HepG2 (cell line): ENCODE data around the gene RHOD. TPM values are rescaled to one million over a fixed set of nuclear protein-coding genes. Genes with fewer than 3 reads are reported as not detected.

ENCODE experiments used
- BHLHE40 ChIP-seq: IDR thresholded peaks from 2 replicates; pipeline ENCODE4 v1.6.1; 2011; ENCODE audit warnings: low read length, improper control_type of control experiment
- HDAC1 ChIP-seq: sonication (generic); formaldehyde crosslinking; IDR thresholded peaks from 2 replicates; pipeline ENCODE4 v1.5.1; 2020; ENCODE audit warnings: mild to moderate bottlenecking, missing genetic modification reagents
- HDAC2 ChIP-seq: sonication (generic); formaldehyde crosslinking; IDR thresholded peaks from 2 replicates; pipeline ENCODE4 v1.4.0; 2020; ENCODE audit warnings: missing genetic modification reagents
- HHEX ChIP-seq: IDR thresholded peaks from 2 replicates; pipeline ENCODE4 v1.6.1; 2016; ENCODE audit warnings: control low read depth
- HMG20B ChIP-seq: conservative IDR thresholded peaks from 2 replicates; pipeline ENCODE4 v1.6.1; 2016; ENCODE audit warnings: missing genetic modification reagents, missing compliant biosample characterization
- HOXA3 ChIP-seq: sonication (generic); formaldehyde crosslinking; IDR thresholded peaks from 2 replicates; pipeline ENCODE4 v1.5.0; 2020; ENCODE audit warnings: missing genetic modification reagents
- HOXA7 ChIP-seq: sonication (generic); formaldehyde crosslinking; IDR thresholded peaks from 2 replicates; pipeline ENCODE4 v1.8.1; 2022; ENCODE audit warnings: mild to moderate bottlenecking, missing genetic modification reagents, moderate library complexity
- HOXD1 ChIP-seq: sonication (generic); formaldehyde crosslinking; IDR thresholded peaks from 2 replicates; pipeline ENCODE4 v1.5.0; 2020; ENCODE audit warnings: missing genetic modification reagents
- MED1 ChIP-seq: sonication (generic); formaldehyde crosslinking; IDR thresholded peaks from 2 replicates; pipeline ENCODE4 v1.4.0; 2020; ENCODE audit warnings: missing genetic modification reagents
- RNF2 ChIP-seq: fragments of 450-650 bp; conservative IDR thresholded peaks from 2 replicates; pipeline ENCODE4 v1.6.1; 2016; ENCODE audit warnings: low read depth
- SMAD1 ChIP-seq: sonication (generic); formaldehyde crosslinking; IDR thresholded peaks from 2 replicates; pipeline ENCODE4 v1.4.0; 2020; ENCODE audit warnings: missing genetic modification reagents, low read depth, mild to moderate bottlenecking, borderline replicate concordance
- SSRP1 ChIP-seq: IDR thresholded peaks from 2 replicates; pipeline ENCODE4 v1.6.1; 2016; ENCODE audit warnings: control low read depth
- ZNF235 ChIP-seq: sonication (generic); formaldehyde crosslinking; IDR thresholded peaks from 2 replicates; pipeline ENCODE4 v1.8.1; 2023; ENCODE audit warnings: mild to moderate bottlenecking, missing genetic modification reagents, borderline replicate concordance
- ZNF263 ChIP-seq: sonication (generic); formaldehyde crosslinking; IDR thresholded peaks from 2 replicates; pipeline ENCODE4 v1.4.0; 2020; ENCODE audit warnings: missing genetic modification reagents
- ZNF317 ChIP-seq: sonication (generic); formaldehyde crosslinking; IDR thresholded peaks from 2 replicates; pipeline ENCODE4 v1.5.0; 2020; ENCODE audit warnings: mild to moderate bottlenecking, missing genetic modification reagents
- ZNF383 ChIP-seq: sonication (generic); formaldehyde crosslinking; IDR thresholded peaks from 2 replicates; pipeline ENCODE4 v1.4.0; 2020; ENCODE audit warnings: missing genetic modification reagents, mild to moderate bottlenecking, borderline replicate concordance
- ZNF432 ChIP-seq: sonication (generic); formaldehyde crosslinking; IDR thresholded peaks from 2 replicates; pipeline ENCODE4 v1.5.0; 2020; ENCODE audit warnings: missing genetic modification reagents, mild to moderate bottlenecking, borderline replicate concordance
- ZNF501 ChIP-seq: sonication (generic); formaldehyde crosslinking; IDR thresholded peaks from 2 replicates; pipeline ENCODE4 v1.5.1; 2020; ENCODE audit warnings: mild to moderate bottlenecking, moderate library complexity, missing genetic modification reagents
- ZNF510 ChIP-seq: sonication (generic); formaldehyde crosslinking; IDR thresholded peaks from 2 replicates; pipeline ENCODE4 v1.4.0; 2020; ENCODE audit warnings: low read depth, mild to moderate bottlenecking, missing genetic modification reagents
- ZNF530 ChIP-seq: sonication (generic); formaldehyde crosslinking; IDR thresholded peaks from 2 replicates; pipeline ENCODE4 v1.5.0; 2020; ENCODE audit warnings: low read depth, mild to moderate bottlenecking, missing genetic modification reagents
- ZNF776 ChIP-seq: sonication (generic); formaldehyde crosslinking; IDR thresholded peaks from 2 replicates; pipeline ENCODE4 v1.4.0; 2020; ENCODE audit warnings: mild to moderate bottlenecking, missing genetic modification reagents
- ZNF780A ChIP-seq: sonication (generic); formaldehyde crosslinking; IDR thresholded peaks from 2 replicates; pipeline ENCODE4 v1.8.0; 2022; ENCODE audit warnings: mild to moderate bottlenecking, missing genetic modification reagents, moderate library complexity
- ZNF790 ChIP-seq: sonication (generic); formaldehyde crosslinking; IDR thresholded peaks from 2 replicates; pipeline ENCODE4 v1.8.0; 2022; ENCODE audit warnings: missing genetic modification reagents, mild to moderate bottlenecking, borderline replicate concordance
- polyA plus RNA-seq, 8 experiments: library from polyadenylated mRNA; depleted of rRNA in 3 of 8; stranded (reverse) in 7 of 8; unstranded in 1 of 8; fragments of >200 nt; fragmentation: Illumina TruSeq in 4 of 8; extraction: Trizol in 4 of 8; gene quantifications; 2 replicates each; pipeline versions ENCODE4 v1.2.1 to v1.2.3, GENCODE V29; 2011 to 2016; ENCODE audit warnings: low read depth in 4 of 8, missing spikeins in 1 of 8, mixed read lengths in 1 of 8; ENCODE audit not compliant: insufficient read depth in 1 of 8
- total RNA-seq, 5 experiments: library from RNA; depleted of rRNA; stranded (reverse); fragments of >200 nt; fragmentation: Illumina TruSeq; extraction: Trizol; gene quantifications; 2 replicates each; pipeline ENCODE4 v1.2.3, GENCODE V29; 2016; ENCODE audit warnings: low read depth in 1 of 5
- TF ChIP-seq, protein P1 (sequence below): sonication (generic); formaldehyde crosslinking; IDR thresholded peaks from 2 replicates; pipeline ENCODE4 v1.8.0; 2022; ENCODE audit warnings: mild to moderate bottlenecking, missing genetic modification reagents; ENCODE audit not compliant: insufficient replicate concordance
- TF ChIP-seq, protein P2 (sequence below): sonication (generic); formaldehyde crosslinking; IDR thresholded peaks from 2 replicates; pipeline ENCODE4 v1.4.0; 2020; ENCODE audit warnings: mild to moderate bottlenecking, missing genetic modification reagents
- TF ChIP-seq, protein P3 (sequence below): sonication (generic); formaldehyde crosslinking; IDR thresholded peaks from 2 replicates; pipeline ENCODE4 v1.5.0; 2020; ENCODE audit warnings: missing genetic modification reagents
- TF ChIP-seq, protein P4 (sequence below): IDR thresholded peaks from 2 replicates; pipeline ENCODE4 v1.6.1; 2016

Gene RHOD
- total and polyA plus RNA-seq, 2 of the 13 experiments (the other 11 are each of a cell fraction or from before 2014, with no cell fraction given), result 0.27 to 0.98 TPM

DNA sequence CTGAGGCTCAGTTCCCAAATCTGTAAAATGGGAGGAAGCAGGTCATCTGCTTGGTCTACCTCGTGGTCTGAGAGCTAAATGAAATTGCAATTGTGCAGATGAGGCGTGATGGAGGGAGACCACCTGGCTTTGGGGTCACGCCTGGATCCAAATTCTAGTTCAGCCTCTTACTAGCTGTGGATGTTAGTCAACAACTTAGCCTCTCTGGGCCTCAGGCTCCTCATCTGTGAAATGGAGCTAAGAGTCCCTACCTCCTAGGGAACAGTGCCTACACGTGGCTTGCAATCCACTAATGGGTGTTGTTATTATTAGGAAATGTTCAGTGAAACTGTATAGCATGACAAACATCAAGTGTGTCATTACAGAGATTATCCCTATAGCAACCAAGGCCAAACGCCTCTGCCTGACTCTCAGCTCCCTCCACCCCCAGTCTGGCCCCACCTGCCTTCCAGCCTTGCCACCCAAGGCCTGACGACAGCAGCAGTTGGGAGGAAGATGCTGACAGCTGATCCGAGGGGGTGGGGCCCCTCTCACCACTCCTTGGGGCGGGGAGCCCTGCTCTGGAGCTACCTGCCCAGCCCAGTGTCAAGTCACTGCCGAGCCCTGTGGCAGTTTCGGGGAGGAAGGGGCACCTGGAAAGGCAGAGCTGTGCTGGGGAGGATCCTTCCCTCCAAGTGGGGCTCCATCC, 1.7 kb upstream of the RHOD start (continued):
- TF ChIP-seq, protein P1, sequence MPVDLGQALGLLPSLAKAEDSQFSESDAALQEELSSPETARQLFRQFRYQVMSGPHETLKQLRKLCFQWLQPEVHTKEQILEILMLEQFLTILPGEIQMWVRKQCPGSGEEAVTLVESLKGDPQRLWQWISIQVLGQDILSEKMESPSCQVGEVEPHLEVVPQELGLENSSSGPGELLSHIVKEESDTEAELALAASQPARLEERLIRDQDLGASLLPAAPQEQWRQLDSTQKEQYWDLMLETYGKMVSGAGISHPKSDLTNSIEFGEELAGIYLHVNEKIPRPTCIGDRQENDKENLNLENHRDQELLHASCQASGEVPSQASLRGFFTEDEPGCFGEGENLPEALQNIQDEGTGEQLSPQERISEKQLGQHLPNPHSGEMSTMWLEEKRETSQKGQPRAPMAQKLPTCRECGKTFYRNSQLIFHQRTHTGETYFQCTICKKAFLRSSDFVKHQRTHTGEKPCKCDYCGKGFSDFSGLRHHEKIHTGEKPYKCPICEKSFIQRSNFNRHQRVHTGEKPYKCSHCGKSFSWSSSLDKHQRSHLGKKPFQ, result no peak
- TF ChIP-seq ZNF263 (CRISPR knock-in tag), result peak; percentile 74
- TF ChIP-seq HHEX (CRISPR knock-in tag), result peak; percentile 33; the same call in 1 of the 2 replicates
- no peak for TF ChIP-seq ZNF510 (CRISPR knock-in tag)
- no peak for TF ChIP-seq ZNF776 (CRISPR knock-in tag)
- TF ChIP-seq SMAD1 (CRISPR knock-in tag), result no peak
- TF ChIP-seq HDAC1 (CRISPR knock-in tag), result peak; percentile 83
- no peak for TF ChIP-seq ZNF235 (CRISPR knock-in tag)
- no peak for TF ChIP-seq HOXA3
- no peak for TF ChIP-seq ZNF383 (CRISPR knock-in tag)
- TF ChIP-seq ZNF317 (CRISPR knock-in tag), result 0 out of 2 replicates have a peak, but pooled peaks have one; percentile 59
- no peak for TF ChIP-seq ZNF790 (CRISPR knock-in tag)
- TF ChIP-seq ZNF530, result no peak
- TF ChIP-seq RNF2, result no peak
- TF ChIP-seq SSRP1 (CRISPR knock-in tag), result peak; percentile 88; the same call in 1 of the 2 replicates
- peak; percentile 62 for TF ChIP-seq MED1 (CRISPR knock-in tag)
- peak; percentile 77 for TF ChIP-seq BHLHE40
- TF ChIP-seq, protein P2, sequence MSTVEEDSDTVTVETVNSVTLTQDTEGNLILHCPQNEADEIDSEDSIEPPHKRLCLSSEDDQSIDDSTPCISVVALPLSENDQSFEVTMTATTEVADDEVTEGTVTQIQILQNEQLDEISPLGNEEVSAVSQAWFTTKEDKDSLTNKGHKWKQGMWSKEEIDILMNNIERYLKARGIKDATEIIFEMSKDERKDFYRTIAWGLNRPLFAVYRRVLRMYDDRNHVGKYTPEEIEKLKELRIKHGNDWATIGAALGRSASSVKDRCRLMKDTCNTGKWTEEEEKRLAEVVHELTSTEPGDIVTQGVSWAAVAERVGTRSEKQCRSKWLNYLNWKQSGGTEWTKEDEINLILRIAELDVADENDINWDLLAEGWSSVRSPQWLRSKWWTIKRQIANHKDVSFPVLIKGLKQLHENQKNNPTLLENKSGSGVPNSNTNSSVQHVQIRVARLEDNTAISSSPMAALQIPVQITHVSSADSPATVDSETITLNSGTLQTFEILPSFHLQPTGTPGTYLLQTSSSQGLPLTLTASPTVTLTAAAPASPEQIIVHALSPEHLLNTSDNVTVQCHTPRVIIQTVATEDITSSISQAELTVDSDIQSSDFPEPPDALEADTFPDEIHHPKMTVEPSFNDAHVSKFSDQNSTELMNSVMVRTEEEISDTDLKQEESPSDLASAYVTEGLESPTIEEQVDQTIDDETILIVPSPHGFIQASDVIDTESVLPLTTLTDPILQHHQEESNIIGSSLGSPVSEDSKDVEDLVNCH (CRISPR knock-in tag), result no peak
- TF ChIP-seq ZNF780A, result no peak
- peak; percentile 84 for TF ChIP-seq HDAC2
- TF ChIP-seq, protein P3, sequence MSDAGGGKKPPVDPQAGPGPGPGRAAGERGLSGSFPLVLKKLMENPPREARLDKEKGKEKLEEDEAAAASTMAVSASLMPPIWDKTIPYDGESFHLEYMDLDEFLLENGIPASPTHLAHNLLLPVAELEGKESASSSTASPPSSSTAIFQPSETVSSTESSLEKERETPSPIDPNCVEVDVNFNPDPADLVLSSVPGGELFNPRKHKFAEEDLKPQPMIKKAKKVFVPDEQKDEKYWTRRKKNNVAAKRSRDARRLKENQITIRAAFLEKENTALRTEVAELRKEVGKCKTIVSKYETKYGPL (CRISPR knock-in tag), result no peak
- no peak for TF ChIP-seq HOXA7 (CRISPR knock-in tag)
- TF ChIP-seq, protein P4, sequence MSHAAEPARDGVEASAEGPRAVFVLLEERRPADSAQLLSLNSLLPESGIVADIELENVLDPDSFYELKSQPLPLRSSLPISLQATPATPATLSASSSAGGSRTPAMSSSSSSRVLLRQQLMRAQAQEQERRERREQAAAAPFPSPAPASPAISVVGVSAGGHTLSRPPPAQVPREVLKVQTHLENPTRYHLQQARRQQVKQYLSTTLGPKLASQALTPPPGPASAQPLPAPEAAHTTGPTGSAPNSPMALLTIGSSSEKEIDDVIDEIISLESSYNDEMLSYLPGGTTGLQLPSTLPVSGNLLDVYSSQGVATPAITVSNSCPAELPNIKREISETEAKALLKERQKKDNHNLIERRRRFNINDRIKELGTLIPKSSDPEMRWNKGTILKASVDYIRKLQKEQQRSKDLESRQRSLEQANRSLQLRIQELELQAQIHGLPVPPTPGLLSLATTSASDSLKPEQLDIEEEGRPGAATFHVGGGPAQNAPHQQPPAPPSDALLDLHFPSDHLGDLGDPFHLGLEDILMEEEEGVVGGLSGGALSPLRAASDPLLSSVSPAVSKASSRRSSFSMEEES (CRISPR knock-in tag), result peak; percentile 53; the same call in 1 of the 2 replicates
- no peak for TF ChIP-seq ZNF432 (CRISPR knock-in tag)
- TF ChIP-seq HMG20B (CRISPR knock-in tag), result peak; percentile 83
- TF ChIP-seq ZNF501, result no peak
- no peak; the same call in 1 of the 2 replicates for TF ChIP-seq HOXD1
